HepG2 (cell line): Measurements from ENCODE around the gene FAM3A. TPM values are rescaled to one million over a fixed set of nuclear protein-coding genes. Genes with fewer than 3 reads are reported as not detected.

Experiments used
- ATF3 ChIP-seq: sonication (generic); formaldehyde crosslinking; IDR thresholded peaks from 2 replicates; pipeline ENCODE4 v1.4.0; 2020; ENCODE audit warnings: missing genetic modification reagents
- MBD4 ChIP-seq: IDR thresholded peaks from 2 replicates; pipeline ENCODE4 v1.6.1; 2012; ENCODE audit warnings: low read length, inconsistent platforms, borderline replicate concordance
- MXD1 ChIP-seq: sonication (generic); formaldehyde crosslinking; IDR thresholded peaks from 2 replicates; pipeline ENCODE4 v1.4.0; 2020; ENCODE audit warnings: mild to moderate bottlenecking, missing genetic modification reagents
- NRL ChIP-seq: sonication (generic); formaldehyde crosslinking; IDR thresholded peaks from 2 replicates; pipeline ENCODE4 v1.5.0; 2020; ENCODE audit warnings: missing genetic modification reagents, mild to moderate bottlenecking, moderate library complexity, borderline replicate concordance
- RFXAP ChIP-seq: sonication (generic); formaldehyde crosslinking; IDR thresholded peaks from 2 replicates; pipeline ENCODE4 v1.4.0; 2020; ENCODE audit warnings: missing genetic modification reagents, borderline replicate concordance
- SNRNP70 ChIP-seq: fragments of 200-400 bp; formaldehyde crosslinking; IDR thresholded peaks from 2 replicates; pipeline ENCODE4 v1.6.1; 2017; ENCODE audit warnings: mild to moderate bottlenecking, low read depth, low read length, moderate library complexity
- TBX3 ChIP-seq: fragments of 450-650 bp; IDR thresholded peaks from 2 replicates; pipeline ENCODE4 v1.6.1; 2017; ENCODE audit warnings: antibody characterized with exemption, mild to moderate bottlenecking, inconsistent platforms, borderline replicate concordance
- THYN1 ChIP-seq: sonication (generic); formaldehyde crosslinking; IDR thresholded peaks from 2 replicates; pipeline ENCODE4 v1.8.1; 2023; ENCODE audit warnings: low read depth, mild to moderate bottlenecking, moderate library complexity, missing genetic modification reagents, borderline replicate concordance
- ZBED4 ChIP-seq: sonication (generic); formaldehyde crosslinking; IDR thresholded peaks from 2 replicates; pipeline ENCODE4 v1.4.0; 2020; ENCODE audit warnings: missing genetic modification reagents, borderline replicate concordance
- ZBTB44 ChIP-seq: sonication (generic); formaldehyde crosslinking; IDR thresholded peaks from 2 replicates; pipeline ENCODE4 v1.4.0; 2020; ENCODE audit warnings: missing genetic modification reagents
- ZC3H13 ChIP-seq: sonication (generic); formaldehyde crosslinking; IDR thresholded peaks from 2 replicates; pipeline ENCODE4 v1.8.1; 2023; ENCODE audit warnings: mild to moderate bottlenecking, missing genetic modification reagents, moderate library complexity
- ZNF33A ChIP-seq: sonication (generic); formaldehyde crosslinking; IDR thresholded peaks from 2 replicates; pipeline ENCODE4 v1.5.1; 2020; ENCODE audit warnings: missing genetic modification reagents, mild to moderate bottlenecking, moderate library complexity, borderline replicate concordance
- ZNF558 ChIP-seq: sonication (generic); formaldehyde crosslinking; IDR thresholded peaks from 2 replicates; pipeline ENCODE4 v1.9.0; 2022; ENCODE audit warnings: mild to moderate bottlenecking, missing genetic modification reagents, borderline replicate concordance
- ZNF589 ChIP-seq: sonication (generic); formaldehyde crosslinking; conservative IDR thresholded peaks from 2 replicates; pipeline ENCODE4 v1.8.0; 2022; ENCODE audit warnings: mild to moderate bottlenecking, moderate library complexity, missing genetic modification reagents
- polyA plus RNA-seq, 8 experiments: library from polyadenylated mRNA; depleted of rRNA in 3 of 8; stranded (reverse) in 7 of 8; unstranded in 1 of 8; fragments of >200 nt; fragmentation: Illumina TruSeq in 4 of 8; extraction: Trizol in 4 of 8; gene quantifications; 2 replicates each; pipeline versions ENCODE4 v1.2.1 to v1.2.3, GENCODE V29; 2011 to 2016; ENCODE audit warnings: low read depth in 4 of 8, missing spikeins in 1 of 8, mixed read lengths in 1 of 8; ENCODE audit not compliant: insufficient read depth in 1 of 8
- total RNA-seq, 5 experiments: library from RNA; depleted of rRNA; stranded (reverse); fragments of >200 nt; fragmentation: Illumina TruSeq; extraction: Trizol; gene quantifications; 2 replicates each; pipeline ENCODE4 v1.2.3, GENCODE V29; 2016; ENCODE audit warnings: low read depth in 1 of 5
- TF ChIP-seq, protein P1 (sequence below): sonication (generic); formaldehyde crosslinking; IDR thresholded peaks from 2 replicates; pipeline ENCODE4 v1.4.0; 2020; ENCODE audit warnings: missing genetic modification reagents, borderline replicate concordance
- TF ChIP-seq, protein P2 (sequence below): sonication (generic); formaldehyde crosslinking; IDR thresholded peaks from 2 replicates; pipeline ENCODE4 v1.5.0; 2020; ENCODE audit warnings: mild to moderate bottlenecking, missing genetic modification reagents

The FAM3A gene
- total and polyA plus RNA-seq, 2 of the 13 experiments (the other 11 are each of a cell fraction or from before 2014, with no cell fraction given) = 11.2 to 22.7 TPM

GRCh38 chrX:154541896-154542722, 26.1 kb upstream of the FAM3A start (continued):
- TF ChIP-seq SNRNP70 = no peak
- TF ChIP-seq NRL (CRISPR knock-in tag) = no peak
- no peak for TF ChIP-seq ZNF558
- TF ChIP-seq ZNF33A (CRISPR knock-in tag) = no peak
- TF ChIP-seq MXD1 (CRISPR knock-in tag) = no peak
- no peak for TF ChIP-seq ZC3H13 (CRISPR knock-in tag)
- no peak for TF ChIP-seq ZBTB44 (CRISPR knock-in tag)
- peak; percentile 89 for TF ChIP-seq ATF3
- no peak for TF ChIP-seq ZBED4 (CRISPR knock-in tag)
- no peak for TF ChIP-seq RFXAP
- TF ChIP-seq THYN1 (CRISPR knock-in tag) = no peak
- no peak for TF ChIP-seq TBX3
- TF ChIP-seq, protein P1, sequence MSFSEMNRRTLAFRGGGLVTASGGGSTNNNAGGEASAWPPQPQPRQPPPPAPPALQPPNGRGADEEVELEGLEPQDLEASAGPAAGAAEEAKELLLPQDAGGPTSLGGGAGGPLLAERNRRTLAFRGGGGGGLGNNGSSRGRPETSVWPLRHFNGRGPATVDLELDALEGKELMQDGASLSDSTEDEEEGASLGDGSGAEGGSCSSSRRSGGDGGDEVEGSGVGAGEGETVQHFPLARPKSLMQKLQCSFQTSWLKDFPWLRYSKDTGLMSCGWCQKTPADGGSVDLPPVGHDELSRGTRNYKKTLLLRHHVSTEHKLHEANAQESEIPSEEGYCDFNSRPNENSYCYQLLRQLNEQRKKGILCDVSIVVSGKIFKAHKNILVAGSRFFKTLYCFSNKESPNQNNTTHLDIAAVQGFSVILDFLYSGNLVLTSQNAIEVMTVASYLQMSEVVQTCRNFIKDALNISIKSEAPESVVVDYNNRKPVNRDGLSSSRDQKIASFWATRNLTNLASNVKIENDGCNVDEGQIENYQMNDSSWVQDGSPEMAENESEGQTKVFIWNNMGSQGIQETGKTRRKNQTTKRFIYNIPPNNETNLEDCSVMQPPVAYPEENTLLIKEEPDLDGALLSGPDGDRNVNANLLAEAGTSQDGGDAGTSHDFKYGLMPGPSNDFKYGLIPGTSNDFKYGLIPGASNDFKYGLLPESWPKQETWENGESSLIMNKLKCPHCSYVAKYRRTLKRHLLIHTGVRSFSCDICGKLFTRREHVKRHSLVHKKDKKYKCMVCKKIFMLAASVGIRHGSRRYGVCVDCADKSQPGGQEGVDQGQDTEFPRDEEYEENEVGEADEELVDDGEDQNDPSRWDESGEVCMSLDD (CRISPR knock-in tag) = peak; percentile 56; the same call in 1 of the 2 replicates
- no peak for TF ChIP-seq ZNF589 (CRISPR knock-in tag)
- TF ChIP-seq, protein P2, sequence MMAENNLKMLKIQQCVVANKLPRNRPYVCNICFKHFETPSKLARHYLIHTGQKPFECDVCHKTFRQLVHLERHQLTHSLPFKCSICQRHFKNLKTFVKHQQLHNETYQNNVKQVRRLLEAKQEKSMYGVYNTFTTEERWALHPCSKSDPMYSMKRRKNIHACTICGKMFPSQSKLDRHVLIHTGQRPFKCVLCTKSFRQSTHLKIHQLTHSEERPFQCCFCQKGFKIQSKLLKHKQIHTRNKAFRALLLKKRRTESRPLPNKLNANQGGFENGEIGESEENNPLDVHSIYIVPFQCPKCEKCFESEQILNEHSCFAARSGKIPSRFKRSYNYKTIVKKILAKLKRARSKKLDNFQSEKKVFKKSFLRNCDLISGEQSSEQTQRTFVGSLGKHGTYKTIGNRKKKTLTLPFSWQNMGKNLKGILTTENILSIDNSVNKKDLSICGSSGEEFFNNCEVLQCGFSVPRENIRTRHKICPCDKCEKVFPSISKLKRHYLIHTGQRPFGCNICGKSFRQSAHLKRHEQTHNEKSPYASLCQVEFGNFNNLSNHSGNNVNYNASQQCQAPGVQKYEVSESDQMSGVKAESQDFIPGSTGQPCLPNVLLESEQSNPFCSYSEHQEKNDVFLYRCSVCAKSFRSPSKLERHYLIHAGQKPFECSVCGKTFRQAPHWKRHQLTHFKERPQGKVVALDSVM (CRISPR knock-in tag) = no peak; the same call in 1 of the 2 replicates
- TF ChIP-seq MBD4 = no peak
